HUES6 (cell line): ENCODE results near the gene APEH.

Experiments used
- H3K27ac ChIP-seq: 2 replicates; pipeline ENCODE4 v1.7.0; 2013; ENCODE audit warnings: low read depth, mild to moderate bottlenecking, low read length, inconsistent platforms
- H3K27me3 ChIP-seq: 2 replicates; pipeline ENCODE4 v1.6.1; 2013; ENCODE audit warnings: low read length; ENCODE audit not compliant: control insufficient read depth, insufficient read depth
- H3K36me3 ChIP-seq: 2 replicates; pipeline ENCODE4 v1.6.1; 2013; ENCODE audit warnings: low read length; ENCODE audit not compliant: control insufficient read depth, insufficient read depth
- H3K4me1 ChIP-seq: 2 replicates; pipeline ENCODE4 v1.6.1; 2013; ENCODE audit warnings: low read length; ENCODE audit not compliant: control insufficient read depth, insufficient read depth
- H3K4me3 ChIP-seq: 2 replicates; pipeline ENCODE4 v1.5.1; 2013; ENCODE audit warnings: low read depth, low read length
- H3K9ac ChIP-seq: one replicate; pipeline ENCODE4 v1.6.1; 2013; ENCODE audit warnings: mild to moderate bottlenecking, low read length
- H3K9me3 ChIP-seq: 2 replicates; pipeline ENCODE4 v1.6.1; 2013; ENCODE audit warnings: low read depth, low read length; ENCODE audit not compliant: control insufficient read depth, insufficient read depth

The APEH gene

DNA sequence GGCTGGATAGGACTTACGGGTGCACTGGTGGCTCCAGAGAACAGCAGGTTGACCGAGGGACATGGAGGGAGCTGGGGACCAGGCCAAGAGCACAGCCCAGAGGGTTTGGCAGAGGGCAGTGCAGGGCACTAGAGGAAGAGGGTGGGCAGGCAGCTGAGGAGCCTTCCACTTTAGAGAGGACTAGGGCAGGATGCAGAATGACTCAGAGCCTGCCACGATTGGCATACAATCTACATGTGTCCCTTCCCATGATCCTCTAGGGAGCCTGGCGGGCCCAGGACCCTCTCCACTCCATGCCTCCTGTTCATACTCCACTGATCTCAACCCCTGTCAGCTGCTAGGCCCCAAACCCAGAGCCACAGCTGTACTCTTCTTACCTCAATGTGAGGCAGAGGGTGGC is 14.4 kb upstream of the APEH start:
- no peaks in the 10 kb centered on the region for H3K4me1 ChIP-seq
- no peak overlapping the region for H3K27ac ChIP-seq
- no peaks in the 10 kb centered on the region for H3K27me3 ChIP-seq
- no peak overlapping the region for H3K9ac ChIP-seq
- H3K9me3 ChIP-seq = no peaks in the 10 kb centered on the region
- no peak overlapping the region for H3K4me3 ChIP-seq
- no peaks in the 10 kb centered on the region for H3K36me3 ChIP-seq

DNA sequence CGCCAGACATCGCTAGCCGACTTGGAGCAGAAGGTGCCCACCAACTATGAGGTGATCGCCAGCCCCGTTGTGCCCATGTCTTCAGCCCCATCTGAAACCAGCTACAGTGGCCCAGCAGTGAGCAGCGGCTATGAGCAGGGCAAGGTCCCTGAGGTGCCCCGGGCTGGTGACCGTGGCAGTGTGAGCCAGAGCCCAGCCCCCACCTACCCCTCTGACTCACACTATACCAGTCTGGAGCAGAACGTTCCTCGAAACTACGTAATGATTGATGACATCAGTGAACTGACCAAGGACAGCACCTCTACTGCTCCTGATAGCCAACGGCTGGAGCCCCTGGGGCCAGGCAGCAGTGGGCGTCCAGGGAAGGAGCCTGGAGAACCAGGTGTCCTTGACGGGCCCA is 12.9 kb upstream of the APEH start:
- Histone ChIP-seq H3K4me3 (no peak overlapping the region), H3K9ac (no peak overlapping the region), H3K27ac (no peak overlapping the region), H3K27me3 (no peaks in the 10 kb centered on the region), H3K36me3 (no peaks in the 10 kb centered on the region), H3K9me3 (no peaks in the 10 kb centered on the region), H3K4me1 (no peaks in the 10 kb centered on the region)

DNA sequence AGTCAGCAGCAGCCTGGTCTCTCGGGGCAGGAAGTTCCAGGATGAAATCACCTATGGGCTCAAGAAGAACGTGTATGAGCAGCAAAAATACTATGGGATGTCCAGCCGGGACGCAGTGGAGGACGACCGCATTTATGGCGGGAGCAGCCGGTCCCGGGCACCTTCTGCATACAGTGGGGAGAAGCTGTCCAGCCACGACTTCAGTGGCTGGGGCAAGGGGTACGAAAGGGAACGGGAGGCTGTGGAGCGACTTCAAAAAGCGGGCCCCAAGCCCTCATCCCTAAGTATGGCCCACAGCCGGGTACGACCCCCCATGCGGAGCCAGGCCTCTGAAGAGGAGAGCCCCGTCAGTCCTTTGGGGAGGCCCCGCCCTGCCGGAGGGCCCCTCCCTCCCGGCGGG is 12.1 kb upstream of the APEH start:
- Histone ChIP-seq H3K9me3 (no peaks in the 10 kb centered on the region), H3K27me3 (no peaks in the 10 kb centered on the region), H3K4me3 (no peak overlapping the region), H3K9ac (no peak overlapping the region), H3K27ac (no peak overlapping the region), H3K36me3 (no peaks in the 10 kb centered on the region), H3K4me1 (peaks cover 3% of the 10 kb centered on the region)

DNA sequence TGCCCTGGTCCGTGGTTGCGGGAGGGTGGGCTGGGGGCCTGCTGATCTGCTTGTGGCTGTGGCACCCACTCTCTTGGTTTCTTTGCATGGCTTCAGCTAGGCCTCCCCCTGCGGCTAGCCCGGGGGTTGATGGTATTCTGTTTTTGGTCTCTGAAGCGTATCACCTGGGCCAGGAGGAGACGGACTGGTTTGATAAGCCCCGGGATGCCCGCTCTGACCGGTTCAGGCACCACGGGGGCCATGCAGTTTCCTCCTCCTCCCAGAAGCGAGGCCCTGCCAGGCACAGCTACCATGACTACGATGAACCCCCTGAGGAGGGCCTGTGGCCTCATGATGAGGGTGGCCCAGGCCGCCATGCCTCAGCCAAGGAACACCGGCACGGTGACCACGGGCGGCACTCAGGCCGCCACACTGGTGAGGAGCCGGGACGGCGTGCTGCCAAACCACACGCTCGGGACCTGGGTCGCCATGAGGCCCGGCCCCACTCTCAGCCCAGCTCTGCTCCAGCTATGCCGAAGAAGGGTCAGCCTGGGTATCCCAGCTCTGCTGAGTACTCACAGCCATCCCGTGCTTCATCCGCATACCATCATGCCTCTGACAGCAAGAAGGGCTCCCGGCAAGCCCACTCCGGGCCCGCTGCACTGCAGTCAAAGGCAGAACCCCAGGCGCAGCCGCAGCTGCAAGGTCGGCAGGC is 11.3 kb upstream of the APEH start:
- H3K9ac ChIP-seq = no peak overlapping the region
- H3K4me1 ChIP-seq = peaks cover 3% of the 10 kb centered on the region
- no peak overlapping the region for H3K4me3 ChIP-seq
- H3K27me3 ChIP-seq = no peaks in the 10 kb centered on the region
- no peak overlapping the region for H3K27ac ChIP-seq
- H3K9me3 ChIP-seq = no peaks in the 10 kb centered on the region
- no peaks in the 10 kb centered on the region for H3K36me3 ChIP-seq

DNA sequence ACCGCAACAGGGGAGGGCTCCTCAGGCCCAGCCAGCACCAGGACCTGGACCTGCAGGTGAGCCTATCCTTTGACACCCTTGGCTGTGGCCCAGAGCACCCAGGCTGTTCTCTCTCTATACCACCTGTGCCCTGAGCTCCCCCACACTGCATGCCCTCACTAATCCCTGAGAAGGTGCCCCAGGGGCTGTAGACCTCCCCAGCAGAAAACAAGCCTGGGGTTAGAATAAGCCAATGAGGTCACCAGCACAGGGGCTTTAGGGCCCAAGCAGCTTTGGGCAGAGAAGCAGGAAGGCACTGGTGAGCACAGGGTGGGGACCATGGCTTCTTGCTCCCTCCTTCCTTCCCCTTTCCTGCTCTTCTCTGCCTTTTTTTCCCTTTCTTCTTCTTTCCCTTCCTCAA is 10.3 kb upstream of the APEH start:
- H3K9me3 ChIP-seq = no peaks in the 10 kb centered on the region
- H3K9ac ChIP-seq = no peak overlapping the region
- H3K4me1 ChIP-seq = peaks cover 6% of the 10 kb centered on the region
- H3K36me3 ChIP-seq = no peaks in the 10 kb centered on the region
- H3K4me3 ChIP-seq = no peak overlapping the region
- H3K27me3 ChIP-seq = no peaks in the 10 kb centered on the region
- no peak overlapping the region for H3K27ac ChIP-seq

DNA sequence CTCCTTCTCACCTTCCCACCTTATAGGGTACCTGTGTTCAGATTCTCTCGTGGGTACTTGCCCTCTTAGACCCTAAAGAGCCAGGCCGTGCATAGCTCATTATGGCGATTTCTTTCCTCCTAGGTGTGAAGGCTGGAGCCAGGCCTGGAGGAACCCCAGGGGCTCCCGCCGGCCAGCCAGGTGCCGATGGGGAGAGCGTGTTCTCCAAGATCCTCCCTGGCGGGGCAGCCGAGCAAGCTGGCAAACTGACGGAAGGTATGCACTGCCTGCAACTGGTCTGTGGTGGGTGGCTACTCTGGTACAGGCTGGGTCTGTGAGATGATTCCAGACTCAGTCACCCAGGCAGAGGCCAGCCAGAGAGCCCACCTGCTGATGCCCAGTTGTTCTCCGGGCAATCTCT is 9.9 kb upstream of the APEH start:
- Histone ChIP-seq H3K9ac (no peak overlapping the region), H3K27ac (no peak overlapping the region), H3K4me1 (peaks cover 6% of the 10 kb centered on the region), H3K36me3 (no peaks in the 10 kb centered on the region), H3K4me3 (no peak overlapping the region), H3K9me3 (no peaks in the 10 kb centered on the region), H3K27me3 (no peaks in the 10 kb centered on the region)

DNA sequence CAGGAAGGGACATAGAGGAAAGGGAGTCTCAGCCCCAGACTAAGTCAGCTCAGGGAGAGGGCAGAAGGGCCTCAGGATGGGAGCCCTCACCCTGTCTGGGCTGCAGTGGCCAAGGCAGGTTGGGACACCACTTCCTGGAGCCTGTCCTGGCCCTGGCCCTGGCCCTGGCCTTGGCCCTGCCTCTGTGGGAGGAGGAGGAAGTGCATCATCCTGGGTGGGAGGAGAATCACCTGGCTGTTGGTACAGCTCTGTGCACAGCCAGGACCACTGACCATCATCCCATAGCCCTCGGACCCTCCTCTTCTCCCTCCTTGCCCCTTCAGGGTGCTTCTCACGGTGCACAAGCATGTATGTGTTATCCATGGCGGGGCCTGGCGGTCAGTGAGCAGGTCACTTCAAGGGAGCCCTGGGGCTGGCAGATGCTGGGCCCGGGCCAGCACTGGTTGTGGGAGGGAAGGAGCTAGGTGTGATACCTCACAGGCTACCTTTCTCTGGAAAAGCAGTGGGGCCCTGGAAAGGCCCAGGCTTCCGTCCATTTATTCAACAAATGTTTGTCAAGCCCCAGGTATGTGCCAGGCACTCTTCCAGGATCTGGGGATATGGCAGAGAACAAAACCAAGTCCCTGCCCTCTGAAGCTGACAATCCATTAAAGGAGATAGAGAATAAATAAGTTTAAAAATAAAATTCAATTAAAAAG is 8.2 kb upstream of the APEH start:
- Histone ChIP-seq H3K27ac (no peak overlapping the region), H3K4me1 (peaks cover 6% of the 10 kb centered on the region), H3K9ac (no peak overlapping the region)

DNA sequence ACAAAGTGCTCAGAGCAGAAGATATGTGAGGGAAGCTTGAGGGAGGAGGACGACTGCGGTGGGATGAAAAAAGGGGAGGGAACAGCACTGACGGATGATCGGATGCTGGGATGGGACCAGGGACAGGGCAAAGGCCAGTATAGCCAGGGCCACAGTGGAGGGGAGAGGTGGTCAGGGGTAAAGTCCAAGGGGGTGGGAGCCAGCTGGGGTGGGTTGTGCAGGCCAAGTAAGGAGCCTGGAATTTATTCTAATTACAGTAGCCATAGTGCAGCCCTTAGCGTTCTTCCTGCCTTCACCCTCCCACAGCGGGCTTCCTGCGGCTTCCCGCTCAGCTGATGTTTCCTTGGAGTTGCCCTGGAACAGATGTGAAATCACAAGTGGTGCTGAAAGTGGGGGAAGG is 7.6 kb upstream of the APEH start:
- Histone ChIP-seq H3K4me3 (no peak overlapping the region), H3K27ac (no peak overlapping the region), H3K4me1 (peaks cover 10% of the 10 kb centered on the region), H3K36me3 (no peaks in the 10 kb centered on the region), H3K27me3 (no peaks in the 10 kb centered on the region), H3K9me3 (no peaks in the 10 kb centered on the region), H3K9ac (no peak overlapping the region)

More for the DNA sequence above, 8.2 kb upstream of the APEH start:
- Histone ChIP-seq H3K36me3 (no peaks in the 10 kb centered on the region), H3K9me3 (no peaks in the 10 kb centered on the region), H3K4me3 (no peak overlapping the region), H3K27me3 (no peaks in the 10 kb centered on the region)

DNA sequence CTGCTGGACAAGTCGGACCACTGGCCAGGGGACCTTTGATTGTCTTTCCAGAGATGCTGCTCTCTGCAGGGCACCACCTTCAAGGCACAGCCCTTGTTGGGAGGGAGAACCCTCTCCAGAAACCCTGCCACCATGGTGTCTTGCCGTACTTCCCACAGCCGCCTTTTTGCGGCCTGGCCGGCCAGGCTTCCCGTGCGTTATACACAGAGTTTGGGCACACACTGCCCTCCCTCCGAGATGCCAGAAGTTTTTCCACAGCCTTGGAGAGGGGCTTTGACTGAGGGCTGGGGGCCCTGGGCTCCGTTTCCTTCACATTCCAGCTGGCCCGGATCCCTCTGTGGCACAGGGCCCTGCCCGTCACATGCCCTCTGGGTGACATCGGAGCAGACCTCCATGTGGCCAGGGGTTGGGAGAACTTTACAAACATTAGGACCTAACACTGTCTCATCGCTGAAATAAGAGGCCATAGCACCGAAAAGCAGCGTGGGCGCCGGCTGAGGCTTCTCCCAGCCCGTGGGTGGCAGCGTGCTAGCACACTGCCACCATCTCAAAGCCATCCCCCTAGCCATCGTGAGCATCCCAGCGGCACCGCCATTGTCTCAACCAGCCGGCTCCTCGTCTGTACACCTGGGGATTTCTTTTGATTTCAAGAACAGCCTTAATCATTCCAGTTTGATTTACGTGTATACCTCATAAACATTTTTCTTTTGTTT is 6.3 kb upstream of the APEH start:
- Histone ChIP-seq H3K27ac (no peak overlapping the region), H3K4me1 (peaks cover 10% of the 10 kb centered on the region), H3K36me3 (no peaks in the 10 kb centered on the region), H3K9ac (no peak overlapping the region), H3K9me3 (no peaks in the 10 kb centered on the region), H3K4me3 (no peak overlapping the region), H3K27me3 (no peaks in the 10 kb centered on the region)

DNA sequence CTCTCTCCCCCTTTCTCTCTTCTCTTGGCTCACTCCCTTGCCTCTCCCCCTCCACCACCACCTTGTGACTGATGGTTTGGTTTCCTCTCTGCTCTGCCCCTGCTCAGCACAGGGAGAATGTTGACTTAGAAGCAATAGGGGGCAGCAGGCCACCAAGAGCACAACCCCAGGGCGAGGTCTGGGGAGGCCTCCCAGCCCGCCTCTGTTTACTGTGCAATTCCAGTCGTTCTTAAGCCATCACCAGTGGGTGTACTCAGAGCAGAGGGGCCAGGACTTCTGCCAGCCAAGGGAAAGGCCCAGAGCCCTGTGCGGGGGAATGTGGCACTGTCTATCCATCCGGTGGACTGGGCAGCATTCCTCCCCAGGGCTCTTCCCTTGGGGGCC is 5.7 kb upstream of the APEH start:
- H3K4me3 ChIP-seq = no peak overlapping the region
- H3K4me1 ChIP-seq = peaks cover 14% of the 10 kb centered on the region
- H3K9me3 ChIP-seq = no peaks in the 10 kb centered on the region
- no peak overlapping the region for H3K9ac ChIP-seq
- no peaks in the 10 kb centered on the region for H3K27me3 ChIP-seq
- H3K36me3 ChIP-seq = no peaks in the 10 kb centered on the region
- no peak overlapping the region for H3K27ac ChIP-seq

DNA sequence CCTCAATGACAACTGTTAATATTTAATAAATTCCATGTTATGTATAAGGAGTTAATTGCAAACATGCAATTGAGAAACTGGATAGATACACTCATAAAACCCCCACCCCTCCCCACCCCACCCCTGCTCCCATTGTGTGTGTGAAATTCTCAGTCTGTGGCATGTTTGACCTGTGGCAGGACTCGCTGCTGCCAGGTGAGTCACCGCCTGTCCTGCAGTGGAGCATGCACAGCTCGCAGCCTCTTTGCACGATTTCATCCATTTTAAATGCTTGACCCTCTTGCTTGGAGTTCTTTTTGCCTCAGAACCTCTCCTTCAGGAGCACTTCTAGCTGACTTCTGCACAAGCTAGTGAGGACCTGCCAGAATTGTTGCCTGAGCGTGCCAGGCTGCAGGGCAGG is 5.3 kb upstream of the APEH start:
- Histone ChIP-seq H3K27ac (no peak overlapping the region), H3K9ac (no peak overlapping the region), H3K27me3 (no peaks in the 10 kb centered on the region), H3K4me3 (no peak overlapping the region), H3K4me1 (peaks cover 15% of the 10 kb centered on the region), H3K9me3 (no peaks in the 10 kb centered on the region), H3K36me3 (no peaks in the 10 kb centered on the region)
